GM13977 (cell line): Measurements from ENCODE around the gene GLI1.
"Not testable (repeated sequence)": the region's sequence is repeated elsewhere in the genome, so short reads cannot be mapped to it uniquely, and the experiment has no call there.

Experiments used
- DNase-seq: peaks from one replicate; pipeline ENCODE4 v3.0.0; 2012; ENCODE audit warnings: low spot score
- in situ Hi-C: fragments of 300-500 bp; cut with MboI; formaldehyde crosslinking; loops from one replicate; pipeline ENCODE4 v1.12.0; 2022; ENCODE audit warnings: low sequenced_read_pairs, low pct_unique_long_range_greater_than_20kb, mixed read lengths, inconsistent platforms; ENCODE audit not compliant: unreplicated experiment
- TF ChIP-seq, protein P1 (sequence below): IDR thresholded peaks from 2 replicates; pipeline ENCODE4 v1.5.1; 2012; ENCODE audit warnings: mild to moderate bottlenecking, control low read depth; ENCODE audit not compliant: insufficient read depth; ENCODE audit errors: extremely low read depth, missing control alignments

The GLI1 gene

DNA sequence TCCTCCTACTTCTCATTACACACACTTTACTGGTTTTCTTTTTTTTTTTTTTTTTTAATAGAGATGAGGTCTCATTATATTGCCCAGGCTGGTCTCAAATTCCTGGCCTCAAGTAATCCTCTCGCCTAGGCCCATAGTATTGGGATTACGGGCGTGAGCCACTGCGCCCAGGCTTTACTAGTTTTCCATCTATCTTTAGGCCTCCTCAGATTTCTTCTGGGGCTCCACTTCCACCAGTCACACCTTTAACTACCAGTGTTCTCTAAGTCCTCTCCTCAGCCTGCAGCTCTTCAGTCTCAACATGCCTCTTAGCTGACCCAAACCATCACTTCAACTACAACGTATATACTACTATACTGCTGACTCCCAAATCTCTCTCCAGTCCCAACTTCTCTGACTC lies 39.1 kb upstream of the GLI1 start:
- no peak for DNase-seq
- in situ Hi-C loops, result no loop called here
- TF ChIP-seq, protein P1, sequence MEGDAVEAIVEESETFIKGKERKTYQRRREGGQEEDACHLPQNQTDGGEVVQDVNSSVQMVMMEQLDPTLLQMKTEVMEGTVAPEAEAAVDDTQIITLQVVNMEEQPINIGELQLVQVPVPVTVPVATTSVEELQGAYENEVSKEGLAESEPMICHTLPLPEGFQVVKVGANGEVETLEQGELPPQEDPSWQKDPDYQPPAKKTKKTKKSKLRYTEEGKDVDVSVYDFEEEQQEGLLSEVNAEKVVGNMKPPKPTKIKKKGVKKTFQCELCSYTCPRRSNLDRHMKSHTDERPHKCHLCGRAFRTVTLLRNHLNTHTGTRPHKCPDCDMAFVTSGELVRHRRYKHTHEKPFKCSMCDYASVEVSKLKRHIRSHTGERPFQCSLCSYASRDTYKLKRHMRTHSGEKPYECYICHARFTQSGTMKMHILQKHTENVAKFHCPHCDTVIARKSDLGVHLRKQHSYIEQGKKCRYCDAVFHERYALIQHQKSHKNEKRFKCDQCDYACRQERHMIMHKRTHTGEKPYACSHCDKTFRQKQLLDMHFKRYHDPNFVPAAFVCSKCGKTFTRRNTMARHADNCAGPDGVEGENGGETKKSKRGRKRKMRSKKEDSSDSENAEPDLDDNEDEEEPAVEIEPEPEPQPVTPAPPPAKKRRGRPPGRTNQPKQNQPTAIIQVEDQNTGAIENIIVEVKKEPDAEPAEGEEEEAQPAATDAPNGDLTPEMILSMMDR, result no peak

DNA sequence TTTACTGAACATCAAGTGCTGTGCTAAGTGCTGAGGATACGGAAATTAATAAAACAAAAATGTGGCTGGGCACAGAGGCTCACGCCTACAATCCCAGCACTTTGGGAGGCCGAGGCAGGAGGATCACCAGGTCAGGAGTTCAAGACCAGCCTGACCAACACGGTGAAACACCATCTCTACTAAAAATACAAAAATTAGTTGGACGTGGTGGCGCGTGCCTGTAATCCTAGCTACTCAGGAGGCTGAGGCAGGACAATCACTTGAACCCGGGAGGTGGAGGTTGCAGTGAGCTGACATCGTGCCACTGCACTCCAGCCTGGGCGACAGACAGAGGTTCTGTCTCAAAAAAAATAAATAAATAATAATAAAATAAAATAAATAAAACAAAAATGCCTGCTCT lies 32.6 kb upstream of the GLI1 start:
- DNase-seq, in situ Hi-C loops: not testable (repeated sequence)

DNA sequence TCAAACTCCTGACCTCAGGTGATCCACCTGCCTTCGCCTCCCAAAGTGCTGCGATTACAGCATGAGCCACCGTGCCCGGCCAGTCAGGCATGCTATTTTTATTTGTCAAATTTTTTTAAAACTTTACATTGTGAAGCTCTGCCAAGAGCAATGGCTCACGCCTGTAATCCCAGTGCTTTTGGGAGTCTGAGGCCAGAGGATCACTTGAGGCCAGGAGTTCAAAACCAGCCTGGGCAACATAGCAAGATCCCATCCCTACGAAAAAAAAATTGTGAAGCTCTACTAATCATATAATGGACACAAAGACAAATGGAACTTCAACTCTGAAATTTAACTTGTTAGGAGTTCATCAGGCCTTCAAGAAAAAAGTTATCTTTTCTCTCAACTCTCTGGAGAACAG lies 30.6 kb upstream of the GLI1 start:
- in situ Hi-C loops, result no loop called here
- no peak for DNase-seq
- TF ChIP-seq, protein P1, result no peak

DNA sequence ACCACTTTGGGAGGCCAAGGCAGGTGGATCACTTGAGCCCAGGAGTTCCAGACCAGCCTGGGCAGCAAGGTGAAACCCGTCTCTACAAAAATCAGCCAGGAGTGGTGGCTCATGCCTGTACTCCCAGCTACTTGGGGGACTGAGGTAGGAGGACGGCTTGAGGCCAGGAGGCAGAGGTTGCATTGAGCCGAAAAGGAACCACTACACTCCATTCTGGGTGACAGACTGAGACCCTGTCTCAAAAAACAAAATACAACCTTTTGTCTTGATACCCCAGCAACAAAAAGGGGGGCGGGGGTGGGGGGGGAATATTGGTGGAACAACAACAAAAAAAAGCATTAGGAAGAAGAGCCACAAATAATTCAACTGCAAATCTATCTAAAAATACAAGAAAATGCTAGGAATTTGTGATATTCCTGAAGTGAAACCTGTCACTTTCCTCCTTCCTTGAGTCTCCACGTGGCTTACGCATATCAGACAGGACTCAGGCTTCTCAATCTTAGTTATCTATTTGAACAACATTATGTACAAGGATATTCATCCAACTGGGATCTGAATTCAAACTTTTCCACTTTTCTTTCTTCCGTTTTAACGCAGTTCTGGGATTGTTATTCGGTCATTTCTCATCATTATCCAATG lies 30.0 kb upstream of the GLI1 start:
- TF ChIP-seq, protein P1, result no peak
- in situ Hi-C loops, result no loop called here
- DNase-seq, result no peak

GRCh38 chr12:57430112-57430930 lies 29.3 kb upstream of the GLI1 start:
- in situ Hi-C loops, result no loop called here
- TF ChIP-seq, protein P1, result no peak
- DNase-seq, result peak; percentile 41

- TF ChIP-seq, protein P1, result no peak
- in situ Hi-C loops, result no loop called here
- peak; percentile 98 for DNase-seq
These were observed 28.5 kb upstream of the GLI1 start, which contains the start of gene R3HDM2 for GRCh38 chr12:57430931-57431566. Gene R3HDM2 (minus strand): TSS chr12:57431043. CDS start chr12:57310428, 120,615 bp downstream.
